GM21737 (cell line): ENCODE results near the gene SIAH2.

ENCODE experiments used
- ATAC-seq: cut with Tn5 transposase; IDR thresholded peaks from one replicate; pipeline ENCODE4 v1.9.1; 2021; ENCODE audit warnings: mild to moderate bottlenecking, moderate library complexity; ENCODE audit not compliant: unreplicated experiment

Gene SIAH2

DNA sequence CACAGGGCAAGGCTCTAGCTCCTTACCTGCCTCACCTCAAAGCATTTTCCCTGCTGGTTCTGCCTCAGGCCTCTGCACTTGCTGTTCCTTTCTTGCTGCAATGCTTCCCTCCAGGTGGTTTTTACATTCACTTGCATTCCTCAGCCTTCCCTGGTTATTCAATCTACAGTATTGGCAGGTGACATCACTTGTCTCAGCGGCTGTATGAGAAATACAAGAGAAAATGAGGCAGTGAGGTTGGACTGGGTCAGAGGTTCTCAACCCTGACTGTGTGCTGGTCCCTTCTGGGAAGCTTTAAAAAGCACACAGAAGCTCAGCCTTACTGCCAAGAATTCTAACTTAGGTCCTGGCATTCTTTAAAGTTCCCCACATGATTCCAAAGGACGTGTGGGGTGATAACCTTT, 26.7 kb downstream of the SIAH2 start:
- no peak for ATAC-seq

DNA sequence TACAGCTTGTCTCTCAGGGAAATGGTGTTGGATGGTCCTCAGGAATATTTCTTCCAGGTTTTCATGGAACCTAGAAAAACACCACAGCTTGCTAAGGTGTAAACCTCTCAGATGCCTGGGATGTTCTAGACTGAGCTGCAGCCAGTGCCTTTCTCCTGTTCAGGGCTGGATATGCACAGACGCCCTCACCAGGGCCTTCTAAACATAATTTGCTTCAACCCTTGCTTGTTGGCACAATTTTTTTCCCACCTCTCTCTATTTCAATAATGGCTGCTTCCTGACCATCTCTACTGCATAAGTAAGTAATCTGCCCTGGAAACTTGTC, 28.2 kb downstream of the SIAH2 start:
- ATAC-seq, result no peak

- no peak for ATAC-seq
These were observed 28.8 kb downstream of the SIAH2 start for GRCh38 chr3:150733936-150734794.

DNA sequence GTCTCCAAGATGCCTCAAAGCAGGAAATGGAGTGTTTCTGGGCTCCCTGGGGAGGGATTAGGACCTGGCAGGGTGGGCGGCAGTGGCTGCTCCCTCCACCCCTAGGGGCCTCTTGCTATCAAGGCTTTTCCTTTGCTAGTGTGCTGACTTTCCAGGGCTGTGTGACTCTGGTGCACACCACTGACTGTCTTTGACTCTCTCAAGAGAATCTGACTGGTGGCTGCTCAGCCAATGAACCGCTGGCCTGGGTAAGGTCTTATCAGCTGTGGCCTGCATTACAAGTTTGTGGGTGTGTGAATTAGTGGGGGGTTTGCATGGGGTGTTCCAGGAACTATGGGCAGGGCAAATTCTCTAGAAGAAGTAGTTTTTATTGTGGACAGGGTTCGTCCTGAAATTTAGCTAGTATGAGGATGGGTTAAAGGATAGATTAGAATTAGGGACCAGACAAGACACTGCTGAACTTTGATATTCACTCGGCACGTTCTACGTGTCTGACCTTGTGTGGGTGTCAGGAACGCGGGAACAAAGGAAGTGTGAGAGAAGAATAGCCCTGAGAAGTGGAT, 29.5 kb downstream of the SIAH2 start:
- ATAC-seq, result no peak

GRCh38 chr3:150729682-150730360, 33.1 kb downstream of the SIAH2 start:
- no peak for ATAC-seq

DNA sequence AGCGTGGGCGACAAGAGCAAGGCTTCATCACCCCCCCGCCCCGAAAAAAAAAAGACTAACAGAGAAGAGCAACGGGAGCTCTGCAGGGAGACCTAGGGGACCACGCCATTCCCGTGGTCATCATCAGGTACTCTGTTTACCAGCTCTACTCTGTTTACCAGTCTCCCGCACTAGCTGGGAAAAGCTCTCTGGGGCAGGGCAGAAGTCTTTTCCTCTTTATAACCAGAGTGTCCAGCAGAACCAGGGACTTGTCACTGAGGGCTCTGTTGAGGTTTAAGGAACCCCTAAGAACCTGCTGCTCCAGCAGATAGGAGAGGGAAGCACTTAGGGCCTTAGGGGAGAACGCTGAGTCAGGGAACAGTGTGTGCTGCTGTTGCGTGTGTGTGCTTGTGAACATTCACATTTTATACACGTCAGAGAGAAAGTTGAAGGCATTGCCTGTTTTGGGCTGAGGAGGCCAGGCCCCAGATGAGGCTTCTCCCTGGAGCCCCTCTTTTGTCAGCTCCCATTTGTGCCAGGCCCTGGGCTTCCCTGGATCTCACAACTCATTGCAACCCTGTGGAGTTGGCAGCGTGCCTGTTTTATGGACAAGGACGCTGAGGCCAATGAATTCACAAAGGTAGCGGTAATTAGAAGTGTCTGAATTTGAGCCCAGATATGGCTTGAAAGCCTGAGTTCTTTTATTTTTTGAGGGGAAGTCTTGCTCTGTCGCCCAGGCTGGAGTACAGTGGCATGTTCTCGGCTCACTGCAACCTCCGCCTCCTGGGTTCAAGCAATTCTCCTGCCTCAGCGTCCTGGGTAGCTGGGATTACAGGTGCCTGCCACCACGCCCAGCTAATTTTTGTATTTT, 35.1 kb downstream of the SIAH2 start:
- ATAC-seq, result no peak

GRCh38 chr3:150725548-150725947, 37.4 kb downstream of the SIAH2 start:
- ATAC-seq, result no peak

DNA sequence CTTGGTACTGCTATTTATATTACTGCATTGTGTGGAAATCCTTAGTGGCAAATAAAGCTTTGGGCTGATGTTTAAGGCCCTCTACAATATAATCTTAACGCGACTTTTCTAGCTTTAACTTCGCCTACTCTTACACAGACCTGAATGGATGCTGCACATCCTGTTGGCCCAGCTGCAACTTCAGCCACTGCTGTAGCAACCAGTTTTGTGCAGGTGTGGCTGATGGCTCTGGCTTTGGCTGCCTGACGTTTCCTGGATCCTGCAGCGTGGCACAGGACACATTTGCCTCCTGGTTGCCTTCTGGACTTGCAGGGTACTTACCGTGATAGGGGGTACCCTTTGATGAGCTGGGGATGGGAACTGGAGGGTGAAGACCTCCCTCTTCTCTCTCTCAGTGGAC, 39.0 kb downstream of the SIAH2 start:
- no peak for ATAC-seq

DNA sequence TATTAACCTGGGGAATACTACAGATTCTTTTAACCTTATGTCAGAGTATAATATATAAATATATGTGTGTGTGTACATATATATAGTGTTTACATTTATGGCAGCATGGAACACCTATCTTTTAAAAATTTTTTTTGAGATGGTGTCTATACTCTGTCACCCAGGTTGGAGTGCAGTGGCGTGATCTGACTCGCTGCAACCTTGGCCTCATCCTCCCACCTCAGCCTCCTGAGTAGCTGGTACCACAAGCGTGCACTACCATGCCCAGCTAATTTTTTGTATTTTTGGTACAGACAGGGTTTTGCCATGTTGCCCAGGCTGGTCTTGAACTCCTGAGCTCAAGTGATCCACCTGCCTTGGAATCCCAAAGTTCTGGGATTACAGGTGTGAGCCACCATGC, 40.7 kb downstream of the SIAH2 start:
- ATAC-seq, result no peak

DNA sequence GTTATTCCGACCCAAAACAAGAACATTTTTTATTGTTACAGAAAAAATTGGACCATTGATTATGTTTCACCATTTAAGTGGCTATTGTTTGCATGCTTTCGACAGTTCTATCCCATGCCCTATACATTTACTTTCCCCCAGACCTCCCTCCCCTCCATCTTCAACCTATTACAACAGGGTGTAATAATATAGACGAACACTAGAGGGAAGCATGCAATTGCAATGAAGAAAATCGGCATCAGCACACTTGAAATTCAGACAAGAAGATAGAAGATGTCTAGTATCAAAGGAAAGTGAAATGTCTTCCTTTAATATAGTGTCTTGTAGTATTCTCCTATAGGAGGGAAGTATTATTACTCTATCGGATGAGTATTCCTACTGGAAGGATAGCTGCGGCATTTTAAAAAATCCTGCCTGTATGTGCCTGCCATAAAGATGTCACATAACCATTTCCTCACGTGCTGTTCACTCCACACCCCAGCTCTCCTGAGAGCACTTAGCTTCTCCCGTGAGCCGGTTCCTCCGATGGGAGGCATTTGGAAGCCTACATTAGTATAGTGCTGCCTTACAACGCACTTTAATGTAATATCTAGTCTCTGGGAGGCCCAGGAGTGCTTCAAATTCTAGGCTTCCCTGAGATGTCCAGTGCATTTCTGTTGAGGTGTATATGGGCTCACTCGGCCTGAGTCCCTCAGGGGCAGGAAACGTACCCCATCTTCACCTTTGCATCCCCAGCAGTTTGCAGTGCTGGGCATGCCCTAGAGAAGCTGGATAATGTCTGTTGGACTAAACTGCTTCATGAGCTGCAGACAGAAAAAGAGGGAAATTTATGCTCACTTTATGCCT, 41.5 kb downstream of the SIAH2 start:
- no peak for ATAC-seq

DNA sequence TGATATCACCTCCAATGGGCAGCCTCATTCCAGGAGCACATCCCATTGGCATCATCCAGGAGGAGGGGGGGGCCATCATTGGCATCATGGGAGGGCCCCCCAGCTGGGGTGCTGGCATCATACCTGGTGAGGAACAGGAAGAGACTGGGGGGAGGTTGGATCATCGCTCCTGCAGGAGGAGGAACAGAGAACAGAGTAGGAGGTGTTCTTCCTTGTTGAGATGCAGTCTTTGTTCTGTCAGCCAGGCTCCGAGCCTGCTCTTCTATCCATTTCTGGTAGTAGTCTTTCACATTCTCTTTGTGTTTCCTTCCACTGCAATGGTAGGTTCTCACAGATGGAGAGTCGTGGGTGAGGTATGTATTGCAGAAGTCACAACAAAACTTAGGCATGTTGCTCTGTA, 42.5 kb downstream of the SIAH2 start:
- no peak for ATAC-seq

DNA sequence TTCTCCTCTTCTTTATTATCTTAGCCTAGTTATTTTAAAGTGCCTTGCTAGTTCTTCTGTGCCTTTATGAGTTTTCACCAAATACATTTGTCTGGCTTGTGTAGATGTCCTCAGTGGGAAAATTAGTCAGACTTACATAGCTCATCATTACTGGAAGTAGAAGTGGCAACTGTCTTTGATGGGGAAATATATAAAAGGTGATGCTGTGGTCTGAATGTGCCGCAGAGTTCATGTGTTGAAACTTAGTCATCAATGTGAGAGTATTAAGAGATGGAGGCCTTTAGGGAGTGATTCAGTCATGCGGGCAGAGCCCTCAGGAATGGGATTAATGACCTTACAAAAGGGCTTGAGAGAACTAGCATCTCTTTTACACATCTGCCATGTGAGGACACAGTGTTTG, 52.9 kb downstream of the SIAH2 start:
- no peak for ATAC-seq

GRCh38 chr3:150703756-150704344, 59.1 kb downstream of the SIAH2 start, which contains the start of gene ERICH6:
Gene ERICH6 (minus strand): TSS chr3:150703920. CDS start chr3:150703898, 22 bp downstream.
- ATAC-seq, result peak; percentile 99

DNA sequence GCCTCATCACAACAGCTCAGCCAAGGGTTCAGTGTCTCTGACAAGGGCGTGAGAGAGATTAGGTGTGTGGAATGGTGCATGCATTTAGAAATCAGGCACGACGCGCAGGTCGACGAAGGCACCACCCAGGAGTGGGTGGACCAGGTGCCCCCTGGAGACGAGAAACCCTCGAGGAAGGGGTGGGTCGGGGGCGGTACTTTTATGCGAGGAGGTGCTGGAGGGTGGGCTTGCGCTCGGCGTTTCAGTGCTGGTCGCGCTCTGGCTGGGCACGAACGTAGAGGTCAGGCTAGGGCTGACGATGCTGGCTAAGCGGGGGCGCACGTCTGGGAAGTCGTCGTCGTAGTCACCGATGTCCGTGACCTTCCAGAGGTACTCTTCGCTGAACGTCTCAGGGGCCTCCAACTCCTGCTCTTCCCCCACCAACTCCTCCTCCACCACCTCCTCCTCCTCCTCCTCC, 59.6 kb downstream of the SIAH2 start:
- peak; percentile 30 for ATAC-seq

- ATAC-seq, result no peak
These were observed 63.8 kb downstream of the SIAH2 start for GRCh38 chr3:150699068-150699639.

GRCh38 chr3:150697646-150698045, 65.3 kb downstream of the SIAH2 start:
- ATAC-seq, result no peak

GRCh38 chr3:150691414-150692040, 71.4 kb downstream of the SIAH2 start:
- ATAC-seq, result no peak
